GM23248 (cell line): Measurements from ENCODE around the gene MYO10. TPM values are rescaled to one million over a fixed set of nuclear protein-coding genes. Genes with fewer than 3 reads are reported as not detected.
A peak's percentile ranks its signal among the peaks of the same experiment; 100 is the strongest.

Experiments used
- DNase-seq: peaks from one replicate; pipeline ENCODE4 v3.0.0-alpha.2; 2015
- H2AFZ ChIP-seq: fragments of 200-600 bp; sonication (generic); 2 replicates; pipeline ENCODE4 v1.6.1; 2016; ENCODE audit warnings: antibody characterized with exemption
- H3F3A ChIP-seq: fragments of 200-600 bp; sonication (generic); 2 replicates; pipeline ENCODE4 v1.6.1; 2016; ENCODE audit warnings: mild to moderate bottlenecking, antibody characterized with exemption, mixed run types; ENCODE audit not compliant: insufficient read depth
- H3K27ac ChIP-seq: fragments of 200-600 bp; sonication (generic); 2 replicates; pipeline ENCODE4 v1.5.1; 2016; ENCODE audit warnings: mild to moderate bottlenecking
- H3K27me3 ChIP-seq: fragments of 200-600 bp; sonication (generic); replicated peaks from 2 replicates; pipeline ENCODE4 v1.6.1; 2016; ENCODE audit warnings: mild to moderate bottlenecking; ENCODE audit not compliant: insufficient read depth
- H3K36me3 ChIP-seq: fragments of 200-600 bp; sonication (generic); 2 replicates; pipeline ENCODE4 v1.6.1; 2016; ENCODE audit warnings: low read depth, mild to moderate bottlenecking
- H3K4me1 ChIP-seq: fragments of 200-600 bp; sonication (generic); 2 replicates; pipeline ENCODE4 v1.6.1; 2016; ENCODE audit warnings: mild to moderate bottlenecking; ENCODE audit not compliant: insufficient read depth
- H3K4me2 ChIP-seq: fragments of 200-600 bp; sonication (generic); one replicate; pipeline ENCODE4 v1.6.1; 2016; ENCODE audit warnings: mild to moderate bottlenecking; ENCODE audit not compliant: unreplicated experiment
- H3K4me3 ChIP-seq: fragments of 200-600 bp; sonication (generic); 2 replicates; pipeline ENCODE4 v1.5.1; 2016; ENCODE audit warnings: mild to moderate bottlenecking
- H3K79me2 ChIP-seq: fragments of 200-600 bp; sonication (generic); 2 replicates; pipeline ENCODE4 v1.6.1; 2016; ENCODE audit warnings: mild to moderate bottlenecking; ENCODE audit not compliant: insufficient read depth
- H3K9ac ChIP-seq: fragments of 200-600 bp; sonication (generic); 2 replicates; pipeline ENCODE4 v1.6.1; 2016; ENCODE audit warnings: mild to moderate bottlenecking
- H3K9me2 ChIP-seq: fragments of 200-600 bp; sonication (generic); 2 replicates; pipeline ENCODE4 v1.6.1; 2016; ENCODE audit warnings: mixed run types, mild to moderate bottlenecking, moderate library complexity; ENCODE audit not compliant: insufficient read depth
- H3K9me3 ChIP-seq: fragments of 200-600 bp; sonication (generic); one replicate; pipeline ENCODE4 v1.6.1; 2017; ENCODE audit warnings: low read depth
- H4K20me1 ChIP-seq: fragments of 200-600 bp; sonication (generic); 2 replicates; pipeline ENCODE4 v1.6.0; 2016; ENCODE audit not compliant: insufficient read depth
- EZH2 ChIP-seq: fragments of 200-600 bp; sonication (generic); IDR thresholded peaks from 2 replicates; pipeline ENCODE4 v1.6.1; 2018; ENCODE audit warnings: antibody characterized with exemption, mild to moderate bottlenecking; ENCODE audit not compliant: insufficient read depth, poor library complexity, severe bottlenecking
- EZH2phosphoT487 ChIP-seq: fragments of 200-600 bp; sonication (generic); IDR thresholded peaks from 2 replicates; pipeline ENCODE4 v1.6.1; 2018; ENCODE audit warnings: antibody characterized with exemption, moderate library complexity, mild to moderate bottlenecking, low read depth; ENCODE audit not compliant: insufficient read depth
- WGBS, 2 experiments: methylation state at CpG; one replicate each; pipeline ENCODE4 v1.1.6; 2015 to 2017; ENCODE audit warnings: low lambda C conversion rate in 2 of 2, low coverage in 1 of 2; ENCODE audit errors: missing lambda C conversion rate in 2 of 2; 5-methylcytosine and 5-hydroxymethylcytosine counted together
- in situ Hi-C: fragments of 300-500 bp; cut with MboI; formaldehyde crosslinking; loops from 2 replicates; pipeline ENCODE4 v1.15.0; 2020
- polyA plus RNA-seq: library from polyadenylated mRNA; unstranded; fragments of >200 nt; fragmentation: Nextera tagmentation; extraction: Ambion mirVana; gene quantifications from 2 replicates; pipeline ENCODE4 v1.2.1, GENCODE V29; 2016
- total RNA-seq: library from RNA; depleted of rRNA; stranded (reverse); fragments of >200 nt; shearing (Covaris generic); gene quantifications from 2 replicates; pipeline ENCODE4 v1.2.3, GENCODE V29; 2014

Gene MYO10
- total and polyA plus RNA-seq, 2 experiments from 2014 or later: 43.2 to 47.0 TPM

- H3K9me2 ChIP-seq: no peaks in the 10 kb centered on the region
- TF ChIP-seq EZH2phosphoT487 (no peak), EZH2 (no peak)
- peaks cover 5% of the 10 kb centered on the region; the same call in 1 of the 2 replicates for H4K20me1 ChIP-seq
- H3K36me3 ChIP-seq: no peaks in the 10 kb centered on the region
- H2AFZ ChIP-seq: no peak overlapping the region
- 57 to 61% methylated on average over 4 of the region's 4 CpGs for WGBS, 2 experiments
- no peaks in the 10 kb centered on the region for H3K27me3 ChIP-seq
- H3F3A ChIP-seq: peaks cover 5% of the 10 kb centered on the region; the same call in 1 of the 2 replicates
- H3K9me3 ChIP-seq: no peaks in the 10 kb centered on the region
- H3K4me1 ChIP-seq: peaks cover 8% of the 10 kb centered on the region
- no peak overlapping the region for H3K4me2 ChIP-seq
- no peak overlapping the region for H3K4me3 ChIP-seq
- no peak overlapping the region for H3K9ac ChIP-seq
- in situ Hi-C loops: no loop called here
- 0 out of 2 replicates have a peak overlapping the region, but pooled peaks have one; percentile 0 for H3K27ac ChIP-seq
- peaks cover 100% of the 10 kb centered on the region for H3K79me2 ChIP-seq
- DNase-seq: no peak
Observed at GRCh38 chr5:16907270-16907669, 28.8 kb downstream of the MYO10 start.

DNA sequence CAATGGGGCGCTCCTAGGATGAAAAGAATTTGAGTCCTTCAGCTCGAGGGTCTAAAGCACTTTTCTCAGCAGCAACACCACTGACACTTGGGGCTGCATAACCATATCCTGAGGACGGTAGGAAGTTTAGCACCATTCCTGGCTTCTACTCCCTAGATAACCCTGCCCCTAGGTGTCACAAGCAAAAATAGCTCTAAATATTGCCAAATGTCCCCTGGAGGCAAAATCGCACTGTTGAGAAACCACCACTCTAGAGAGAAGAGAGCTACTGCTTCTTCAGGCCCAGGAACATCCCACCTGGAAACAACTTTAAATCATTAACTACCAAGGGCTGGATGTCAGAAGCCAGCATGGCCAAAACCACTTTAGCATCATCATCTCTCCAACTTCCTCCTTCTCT lies 29.8 kb downstream of the MYO10 start:
- no peak for DNase-seq
- Histone ChIP-seq H3K27me3 (no peaks in the 10 kb centered on the region), H3K79me2 (peaks cover 100% of the 10 kb centered on the region), H3K9ac (no peak overlapping the region), H2AFZ (no peak overlapping the region), H3K4me3 (no peak overlapping the region), H3F3A (no peaks in the 10 kb centered on the region; the same call in 1 of the 2 replicates), H3K4me2 (no peak overlapping the region), H3K9me3 (no peaks in the 10 kb centered on the region), H4K20me1 (peaks cover 5% of the 10 kb centered on the region; the same call in 1 of the 2 replicates), H3K4me1 (0 out of 2 replicates have a peak, but pooled peaks cover 5% of the 10 kb centered on the region), H3K9me2 (no peaks in the 10 kb centered on the region), H3K27ac (no peak overlapping the region), H3K36me3 (no peaks in the 10 kb centered on the region)
- in situ Hi-C loops: no loop called here
- TF ChIP-seq EZH2: no peak
- TF ChIP-seq EZH2phosphoT487: no peak
- WGBS, 2 experiments: 96 to 98% methylated on average over 4 of the region's 4 CpGs

GRCh38 chr5:16903480-16904300 lies 32.4 kb downstream of the MYO10 start:
- Histone ChIP-seq H3K9me3 (no peaks in the 10 kb centered on the region), H3K36me3 (no peaks in the 10 kb centered on the region), H3K79me2 (peaks cover 100% of the 10 kb centered on the region), H4K20me1 (peaks cover 5% of the 10 kb centered on the region; the same call in 1 of the 2 replicates), H3K4me1 (0 out of 2 replicates have a peak, but pooled peaks cover 5% of the 10 kb centered on the region), H3F3A (peaks cover 14% of the 10 kb centered on the region), H3K9ac (no peak overlapping the region), H3K4me2 (no peak overlapping the region), H2AFZ (no peak overlapping the region), H3K27me3 (no peaks in the 10 kb centered on the region), H3K27ac (no peak overlapping the region), H3K9me2 (no peaks in the 10 kb centered on the region), H3K4me3 (no peak overlapping the region)
- in situ Hi-C loops: no loop called here
- 92 to 94% methylated on average over 7 of the region's 7 CpGs for WGBS, 2 experiments
- TF ChIP-seq EZH2phosphoT487 (no peak), EZH2 (no peak)
- DNase-seq: no peak

- peaks cover 5% of the 10 kb centered on the region; the same call in 1 of the 2 replicates for H4K20me1 ChIP-seq
- no peak overlapping the region for H3K9ac ChIP-seq
Observed at GRCh38 chr5:16902846-16903245, 33.2 kb downstream of the MYO10 start.

More at GRCh38 chr5:16902846-16903245, 33.2 kb downstream of the MYO10 start:
- Histone ChIP-seq H3K4me1 (0 out of 2 replicates have a peak, but pooled peaks cover 5% of the 10 kb centered on the region), H3K27ac (no peak overlapping the region), H2AFZ (no peak overlapping the region), H3K9me3 (no peaks in the 10 kb centered on the region), H3K4me2 (no peak overlapping the region), H3F3A (peaks cover 14% of the 10 kb centered on the region), H3K36me3 (no peaks in the 10 kb centered on the region), H3K9me2 (no peaks in the 10 kb centered on the region), H3K79me2 (peaks cover 100% of the 10 kb centered on the region), H3K27me3 (no peaks in the 10 kb centered on the region), H3K4me3 (no peak overlapping the region)
- in situ Hi-C loops: no loop called here
- TF ChIP-seq EZH2: no peak
- TF ChIP-seq EZH2phosphoT487: no peak
- DNase-seq: peak; percentile 26
- WGBS, 2 experiments: 94 to 95% methylated on average over 9 of the region's 9 CpGs
